A549 (cell line): ENCODE results near the gene KIF24.

ENCODE experiments used
- BHLHE40 ChIP-seq: IDR thresholded peaks from 2 replicates; pipeline ENCODE4 v1.6.1; 2012; ENCODE audit warnings: low read depth, low read length, inconsistent platforms
- CHD4 ChIP-seq: fragments of 200-600 bp; sonication (generic); IDR thresholded peaks from 2 replicates; pipeline ENCODE4 v1.6.1; 2016; ENCODE audit warnings: antibody characterized with exemption, mild to moderate bottlenecking, borderline replicate concordance
- CTCF ChIP-seq: fragments of >200 bp; sonication (Bioruptor Twin); formaldehyde crosslinking; IDR thresholded peaks from 3 replicates; pipeline ENCODE4 v1.5.1; 2016
- EP300 ChIP-seq, 2 experiments: fragments of >200 bp; sonication (Bioruptor Twin); formaldehyde crosslinking; IDR thresholded peaks; 2 replicates in 1 of 2; 3 replicates in 1 of 2; pipeline ENCODE4 v1.6.1; 2016 to 2017
- KDM5A ChIP-seq: fragments of 200-600 bp; sonication (generic); IDR thresholded peaks from 2 replicates; pipeline ENCODE4 v1.6.1; 2016; ENCODE audit warnings: antibody characterized with exemption, mild to moderate bottlenecking
- PBX3 ChIP-seq: IDR thresholded peaks from 2 replicates; pipeline ENCODE4 v1.6.1; 2012
- RCOR1 ChIP-seq: fragments of 150-350 bp; IDR thresholded peaks from 2 replicates; pipeline ENCODE4 v1.6.1; 2014; ENCODE audit warnings: antibody characterized with exemption, low read length, low read depth

- TF ChIP-seq CTCF (no peak), CHD4 (no peak), RCOR1 (no peak), BHLHE40 (no peak), KDM5A (no peak), EP300 (IDR thresholded peaks at IDR 0.05) (no peak), PBX3 (no peak)
Measured at GRCh38 chr9:34317436-34317835, 11.6 kb downstream of the KIF24 start.
